ENCODE results near the gene CTH.
"Not testable (repeated sequence)": the region's sequence is repeated elsewhere in the genome, so short reads cannot be mapped to it uniquely, and the experiment has no call there.

- not testable (repeated sequence) for TF ChIP-seq EZH2 (optimal IDR thresholded peaks at IDR 0.05; ENCODE audit: low read depth, low read length); CTCF (IDR thresholded peaks at IDR 0.05; ENCODE audit: low read length); EZH2phosphoT487 (IDR thresholded peaks at IDR 0.05; ENCODE audit: low read length)
Measured at GRCh38 chr1:70469184-70469583, 58.1 kb downstream of the CTH start.

Measured in MM.1S (cell line).